Measurements from ENCODE around the gene BTF3L4. TPM values are rescaled to one million over a fixed set of nuclear protein-coding genes. Genes with fewer than 3 reads are reported as not detected.
A peak's percentile ranks its signal among the peaks of the same experiment; 100 is the strongest.

The BTF3L4 gene
- polyA plus RNA-seq, 1 experiment = 86.6 TPM

GRCh38 chr1:52059321-52059720 lies 3.2 kb downstream of the BTF3L4 start:
- no peak overlapping the region for H3K27ac ChIP-seq (ENCODE audit: low read depth, low read length)
- H3K4me3 ChIP-seq (ENCODE audit: low read depth, low read length) = peak overlapping the region; percentile 17; the same call in 1 of the 2 replicates

GRCh38 chr1:52059888-52060287 lies 3.8 kb downstream of the BTF3L4 start:
- no peaks in the 10 kb centered on the region; the same call in 1 of the 2 replicates for H3K9me3 ChIP-seq (ENCODE audit: control insufficient read depth, insufficient read depth, low read length)
- no peak for DNase-seq (ENCODE audit: low read depth, low spot score)
- ChIA-PET CTCF (no interaction called here), POLR2A (interaction anchor here (0.6 kb wide), 1 partner anchor 20 kb away, joined by 3 read pairs; no protein-coding TSS in a partner anchor)
- H3K27ac ChIP-seq (ENCODE audit: low read depth, low read length) = no peak overlapping the region
- no peaks in the 10 kb centered on the region for H3K27me3 ChIP-seq (ENCODE audit: control insufficient read depth, insufficient read depth, low read length)
- no peak overlapping the region for H3K4me3 ChIP-seq (ENCODE audit: low read depth, low read length)
- no peak for TF ChIP-seq CTCF (IDR thresholded peaks at IDR 0.05; ENCODE audit: low read depth, low read length)

More at GRCh38 chr1:52059321-52059720, 3.2 kb downstream of the BTF3L4 start:
- Histone ChIP-seq H3K9me3 (ENCODE audit: control insufficient read depth, insufficient read depth, low read length) (no peaks in the 10 kb centered on the region; the same call in 1 of the 2 replicates), H3K27me3 (ENCODE audit: control insufficient read depth, insufficient read depth, low read length) (no peaks in the 10 kb centered on the region)
- CTCF ChIA-PET = no interaction called here
- DNase-seq (ENCODE audit: low read depth, low spot score) = no peak
- no peak for TF ChIP-seq CTCF (IDR thresholded peaks at IDR 0.05; ENCODE audit: low read depth, low read length)
- POLR2A ChIA-PET = interaction anchor here (0.6 kb wide), 1 partner anchor 20 kb away, joined by 3 read pairs; no protein-coding TSS in a partner anchor

GRCh38 chr1:52060822-52061221 lies 4.7 kb downstream of the BTF3L4 start:
- Histone ChIP-seq H3K27ac (ENCODE audit: low read depth, low read length) (no peak overlapping the region), H3K27me3 (ENCODE audit: control insufficient read depth, insufficient read depth, low read length) (no peaks in the 10 kb centered on the region), H3K9me3 (ENCODE audit: control insufficient read depth, insufficient read depth, low read length) (no peaks in the 10 kb centered on the region; the same call in 1 of the 2 replicates), H3K4me3 (ENCODE audit: low read depth, low read length) (no peak overlapping the region)
- no peak for DNase-seq (ENCODE audit: low read depth, low spot score)
- POLR2A ChIA-PET = no interaction called here
- CTCF ChIA-PET = interaction anchor here (0.9 kb wide), 1 partner anchor 79 kb away, joined by 3 read pairs; no protein-coding TSS in a partner anchor
- TF ChIP-seq CTCF (IDR thresholded peaks at IDR 0.05; ENCODE audit: low read depth, low read length) = no peak

GRCh38 chr1:52063192-52063591 lies 7.1 kb downstream of the BTF3L4 start:
- ChIA-PET CTCF (interaction anchor here (0.6 kb wide), 1 partner anchor 305 kb away, joined by 3 read pairs; no protein-coding TSS in a partner anchor), POLR2A (no interaction called here)
- Histone ChIP-seq H3K27me3 (ENCODE audit: control insufficient read depth, insufficient read depth, low read length) (no peaks in the 10 kb centered on the region), H3K27ac (ENCODE audit: low read depth, low read length) (no peak overlapping the region), H3K4me3 (ENCODE audit: low read depth, low read length) (no peak overlapping the region), H3K9me3 (ENCODE audit: control insufficient read depth, insufficient read depth, low read length) (no peaks in the 10 kb centered on the region)
- no peak for TF ChIP-seq CTCF (IDR thresholded peaks at IDR 0.05; ENCODE audit: low read depth, low read length)
- DNase-seq (ENCODE audit: low read depth, low spot score) = no peak

GRCh38 chr1:52070704-52071103 lies 14.6 kb downstream of the BTF3L4 start:
- DNase-seq (ENCODE audit: low read depth, low spot score) = no peak
- ChIA-PET POLR2A (no interaction called here), CTCF (no interaction called here)
- Histone ChIP-seq H3K27me3 (ENCODE audit: control insufficient read depth, insufficient read depth, low read length) (no peaks in the 10 kb centered on the region), H3K9me3 (ENCODE audit: control insufficient read depth, insufficient read depth, low read length) (no peaks in the 10 kb centered on the region), H3K27ac (ENCODE audit: low read depth, low read length) (no peak overlapping the region), H3K4me3 (ENCODE audit: low read depth, low read length) (no peak overlapping the region)
- TF ChIP-seq CTCF (IDR thresholded peaks at IDR 0.05; ENCODE audit: low read depth, low read length) = no peak

Measured in AG04450 (cell line).